Upper lobe of left lung (tissue), 4 donors: Measurements from ENCODE around the gene FTSJ3.

Experiments
- CTCF ChIP-seq, 6 experiments: fragments of 450-650 bp in 4 of 6; fragments of 200-600 bp in 2 of 6; sonication (generic) in 2 of 6; IDR thresholded peaks; one replicate each; pipeline ENCODE4 v1.5.1; 2016 to 2019; ENCODE audit warnings: antibody characterized with exemption in 6 of 6
- EP300 ChIP-seq, 4 donors: sonication (generic); formaldehyde crosslinking; IDR thresholded peaks; one replicate each; pipeline ENCODE4 v1.5.1; 2017; ENCODE audit warnings: antibody characterized with exemption in 4 of 4, control low read depth in 2 of 4
- POLR2A ChIP-seq, 4 donors: fragments of 450-650 bp; IDR thresholded peaks; one replicate each; pipeline ENCODE4 v1.5.1; 2016 to 2017; ENCODE audit warnings: antibody characterized with exemption in 4 of 4, mild to moderate bottlenecking in 2 of 4

- no peak for TF ChIP-seq CTCF (IDR thresholded peaks at IDR 0.05)
- TF ChIP-seq POLR2A (IDR thresholded peaks at IDR 0.05) = no peak
- TF ChIP-seq EP300 (IDR thresholded peaks at IDR 0.05) = no peak
These were observed 7.6 kb downstream of the FTSJ3 start for GRCh38 chr17:63819585-63820537.
